PC-3 (cell line): ENCODE results near the gene PRRT4.

Experiments
- EZH2 ChIP-seq: fragments of 300-600 bp; sonication (generic); IDR thresholded peaks from one replicate; pipeline ENCODE4 v1.6.1; 2017; ENCODE audit warnings: antibody characterized with exemption, mild to moderate bottlenecking, low read length; ENCODE audit not compliant: unreplicated experiment
- EZH2phosphoT487 ChIP-seq: fragments of 300-600 bp; sonication (generic); IDR thresholded peaks from 2 replicates; pipeline ENCODE4 v1.6.1; 2018; ENCODE audit warnings: mild to moderate bottlenecking, antibody characterized with exemption, low read length, borderline replicate concordance
- TF ChIP-seq, protein P1 (sequence below): fragments of 300-600 bp; sonication (generic); conservative IDR thresholded peaks from 2 replicates; pipeline ENCODE4 v1.5.1; 2017; ENCODE audit warnings: antibody characterized with exemption, low read depth, mild to moderate bottlenecking, low read length

- TF ChIP-seq, protein P1, sequence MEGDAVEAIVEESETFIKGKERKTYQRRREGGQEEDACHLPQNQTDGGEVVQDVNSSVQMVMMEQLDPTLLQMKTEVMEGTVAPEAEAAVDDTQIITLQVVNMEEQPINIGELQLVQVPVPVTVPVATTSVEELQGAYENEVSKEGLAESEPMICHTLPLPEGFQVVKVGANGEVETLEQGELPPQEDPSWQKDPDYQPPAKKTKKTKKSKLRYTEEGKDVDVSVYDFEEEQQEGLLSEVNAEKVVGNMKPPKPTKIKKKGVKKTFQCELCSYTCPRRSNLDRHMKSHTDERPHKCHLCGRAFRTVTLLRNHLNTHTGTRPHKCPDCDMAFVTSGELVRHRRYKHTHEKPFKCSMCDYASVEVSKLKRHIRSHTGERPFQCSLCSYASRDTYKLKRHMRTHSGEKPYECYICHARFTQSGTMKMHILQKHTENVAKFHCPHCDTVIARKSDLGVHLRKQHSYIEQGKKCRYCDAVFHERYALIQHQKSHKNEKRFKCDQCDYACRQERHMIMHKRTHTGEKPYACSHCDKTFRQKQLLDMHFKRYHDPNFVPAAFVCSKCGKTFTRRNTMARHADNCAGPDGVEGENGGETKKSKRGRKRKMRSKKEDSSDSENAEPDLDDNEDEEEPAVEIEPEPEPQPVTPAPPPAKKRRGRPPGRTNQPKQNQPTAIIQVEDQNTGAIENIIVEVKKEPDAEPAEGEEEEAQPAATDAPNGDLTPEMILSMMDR: no peak
- TF ChIP-seq EZH2 (no peak), EZH2phosphoT487 (no peak)
Observed at GRCh38 chr7:128408709-128409595, 47.5 kb upstream of the PRRT4 start.
